IPS-18c (cell line): ENCODE data around the gene CACNA1G.

ENCODE experiments used
- H3K4me3 ChIP-seq: 2 replicates; pipeline ENCODE4 v1.7.0; 2013; ENCODE audit warnings: low read depth, mild to moderate bottlenecking, low read length, moderate library complexity; ENCODE audit not compliant: insufficient read depth
- H3K9me3 ChIP-seq: one replicate; pipeline ENCODE4 v1.6.1; 2013; ENCODE audit warnings: mild to moderate bottlenecking, low read length, moderate library complexity; ENCODE audit not compliant: control insufficient read depth, insufficient read depth

Gene CACNA1G

GRCh38 chr17:50560185-50560824, at the start of gene CACNA1G:
Gene CACNA1G, plus strand, starts transcription at chr17:50560715. Its CDS starts 745 bp downstream, at chr17:50561460.
- H3K4me3 ChIP-seq, result peak within 1 kb of the TSS; percentile 77
- H3K9me3 ChIP-seq, result peaks cover 2% of the 10 kb centered on the region

GRCh38 chr17:50511058-50511457, 49.5 kb upstream of the CACNA1G start:
- Histone ChIP-seq H3K4me3 (no peak overlapping the region), H3K9me3 (no peaks in the 10 kb centered on the region)

GRCh38 chr17:50513495-50513894, 47.0 kb upstream of the CACNA1G start:
- no peaks in the 10 kb centered on the region for H3K9me3 ChIP-seq
- H3K4me3 ChIP-seq, result no peak overlapping the region

GRCh38 chr17:50514388-50514787, 46.1 kb upstream of the CACNA1G start:
- no peaks in the 10 kb centered on the region for H3K9me3 ChIP-seq
- no peak overlapping the region for H3K4me3 ChIP-seq

- Histone ChIP-seq H3K9me3 (no peaks in the 10 kb centered on the region), H3K4me3 (no peak overlapping the region)
Measured at GRCh38 chr17:50514936-50515702, 45.4 kb upstream of the CACNA1G start.

GRCh38 chr17:50517011-50517410, 43.5 kb upstream of the CACNA1G start:
- H3K9me3 ChIP-seq, result no peaks in the 10 kb centered on the region

GRCh38 chr17:50517504-50518383, 42.8 kb upstream of the CACNA1G start:
- Histone ChIP-seq H3K9me3 (no peaks in the 10 kb centered on the region), H3K4me3 (no peak overlapping the region)

More at GRCh38 chr17:50517011-50517410, 43.5 kb upstream of the CACNA1G start:
- no peak overlapping the region for H3K4me3 ChIP-seq

GRCh38 chr17:50518384-50519023, 42.0 kb upstream of the CACNA1G start:
- H3K9me3 ChIP-seq, result no peaks in the 10 kb centered on the region
- no peak overlapping the region for H3K4me3 ChIP-seq

- no peak overlapping the region for H3K4me3 ChIP-seq
Measured at GRCh38 chr17:50519141-50519834, 41.2 kb upstream of the CACNA1G start.

GRCh38 chr17:50520483-50520882, 40.0 kb upstream of the CACNA1G start:
- no peaks in the 10 kb centered on the region for H3K9me3 ChIP-seq
- H3K4me3 ChIP-seq, result no peak overlapping the region

More at GRCh38 chr17:50519141-50519834, 41.2 kb upstream of the CACNA1G start:
- no peaks in the 10 kb centered on the region for H3K9me3 ChIP-seq

GRCh38 chr17:50521514-50521913, 39.0 kb upstream of the CACNA1G start:
- Histone ChIP-seq H3K9me3 (no peaks in the 10 kb centered on the region), H3K4me3 (no peak overlapping the region)

- Histone ChIP-seq H3K4me3 (no peak overlapping the region), H3K9me3 (no peaks in the 10 kb centered on the region)
Measured at GRCh38 chr17:50522766-50523165, 37.7 kb upstream of the CACNA1G start.

GRCh38 chr17:50523208-50523607, 37.3 kb upstream of the CACNA1G start:
- Histone ChIP-seq H3K9me3 (no peaks in the 10 kb centered on the region), H3K4me3 (no peak overlapping the region)

- no peak overlapping the region for H3K4me3 ChIP-seq
- H3K9me3 ChIP-seq, result no peaks in the 10 kb centered on the region
Measured at GRCh38 chr17:50524838-50525237, 35.7 kb upstream of the CACNA1G start.

- no peaks in the 10 kb centered on the region for H3K9me3 ChIP-seq
- H3K4me3 ChIP-seq, result no peak overlapping the region
Measured at GRCh38 chr17:50527155-50527762, 33.3 kb upstream of the CACNA1G start.

GRCh38 chr17:50527949-50528474, 32.5 kb upstream of the CACNA1G start:
- Histone ChIP-seq H3K9me3 (no peaks in the 10 kb centered on the region), H3K4me3 (no peak overlapping the region)
